Natural killer cell (primary cell): ENCODE results near the gene TSPAN1. TPM values are rescaled to one million over a fixed set of nuclear protein-coding genes. Genes with fewer than 3 reads are reported as not detected.

Experiments
- ATAC-seq, 3 donors: fragments of 150-1000 bp in 2 of 3; fragments of 200-7000 bp in 1 of 3; cut with Tn5 transposase; 1 replicate in 1 of 3; 2 replicates in 2 of 3; pipeline ENCODE4 v1.10.0; 2021; ENCODE audit warnings: mild to moderate bottlenecking in 2 of 3, moderate library complexity in 2 of 3
- DNase-seq, 2 donors: peaks; one replicate each; pipeline versions ENCODE4 v3.0.0 to v3.0.0-alpha.2; 2013 to 2021; ENCODE audit warnings: mixed read lengths in 1 of 2
- H3K27ac ChIP-seq: one replicate; pipeline ENCODE4 v1.5.1; 2013; ENCODE audit warnings: mild to moderate bottlenecking, low read length
- H3K27me3 ChIP-seq: one replicate; pipeline ENCODE4 v1.6.1; 2013; ENCODE audit warnings: low read length; ENCODE audit not compliant: control insufficient read depth, insufficient read depth
- H3K36me3 ChIP-seq: one replicate; pipeline ENCODE4 v1.6.1; 2013; ENCODE audit warnings: low read length; ENCODE audit not compliant: control insufficient read depth, insufficient read depth
- H3K4me1 ChIP-seq: one replicate; pipeline ENCODE4 v1.6.1; 2013; ENCODE audit warnings: low read length; ENCODE audit not compliant: control insufficient read depth, insufficient read depth
- H3K4me3 ChIP-seq: one replicate; pipeline ENCODE4 v1.5.1; 2013; ENCODE audit warnings: low read length
- H3K9me3 ChIP-seq: one replicate; pipeline ENCODE4 v1.6.1; 2013; ENCODE audit warnings: low read length; ENCODE audit not compliant: control insufficient read depth, insufficient read depth
- H3K27ac Mint-ChIP-seq, 2 donors: one replicate each; pipeline ENCODE4 v1.8.0; 2022; ENCODE audit warnings: mild to moderate bottlenecking in 2 of 2, mixed read lengths in 2 of 2, moderate library complexity in 1 of 2
- H3K27me3 Mint-ChIP-seq, 2 donors: one replicate each; pipeline ENCODE4 v1.8.0; 2022; ENCODE audit warnings: low read depth in 2 of 2, mixed read lengths in 2 of 2
- H3K36me3 Mint-ChIP-seq: one replicate; pipeline ENCODE4 v1.8.0; 2022; ENCODE audit warnings: mixed read lengths
- H3K4me1 Mint-ChIP-seq, 2 donors: one replicate each; pipeline ENCODE4 v1.8.0; 2022; ENCODE audit warnings: mixed read lengths in 2 of 2
- H3K4me3 Mint-ChIP-seq: one replicate; pipeline ENCODE4 v1.8.0; 2022; ENCODE audit warnings: mild to moderate bottlenecking, moderate library complexity, mixed read lengths
- H3K9me3 Mint-ChIP-seq, 2 donors: one replicate each; pipeline ENCODE4 v1.8.0; 2022; ENCODE audit warnings: mixed read lengths in 2 of 2
- CTCF ChIP-seq: fragments of 200-600 bp; IDR thresholded peaks from one replicate; pipeline ENCODE4 v1.8.0; 2022; ENCODE audit warnings: antibody characterized with exemption
- WGBS: methylation state at CpG from one replicate; pipeline ENCODE4 v1.1.7; 2013; ENCODE audit warnings: missing lambda C conversion rate; ENCODE audit not compliant: insufficient coverage; 5-methylcytosine and 5-hydroxymethylcytosine counted together
- intact Hi-C: fragments of 100-400 bp; cut with micrococcal nuclease; formaldehyde crosslinking; loops from one replicate; pipeline ENCODE4 v1.14.2; 2022
- total RNA-seq, 4 donors: library from RNA; stranded (reverse); fragments of 120-200 nt in 1 of 4; gene quantifications; one replicate each; pipeline versions ENCODE4 v1.2.3 to v1.2.4, GENCODE V29; 2013 to 2022

Gene TSPAN1
- total RNA-seq, 3 donors from 2014 or later (not counting 1 experiment from before 2014, with no cell fraction given) = not detected

- H3K27ac Mint-ChIP-seq = no peak overlapping the region
- no peaks in the 10 kb centered on the region for H3K9me3 Mint-ChIP-seq
- intact Hi-C loops = loop anchor here (1.0 to 2.0 kb wide), 2 partner anchors 43 to 142 kb away; no protein-coding TSS in a partner anchor
- ATAC-seq (peak; percentile 68 to 72 (median 68)), DNase-seq (peak; percentile 56 to 85)
- peaks cover 8% of the 10 kb centered on the region in 2 donors for H3K4me1 Mint-ChIP-seq
- H3K36me3 Mint-ChIP-seq = no peaks in the 10 kb centered on the region
- Histone ChIP-seq H3K4me1 (peaks cover 14% of the 10 kb centered on the region), H3K36me3 (no peaks in the 10 kb centered on the region), H3K27ac (no peak overlapping the region), H3K27me3 (no peaks in the 10 kb centered on the region), H3K4me3 (no peak overlapping the region), H3K9me3 (no peaks in the 10 kb centered on the region)
- TF ChIP-seq CTCF = peak; percentile 90
- WGBS = 16% methylated on average over 10 of the region's 10 CpGs
- H3K27me3 Mint-ChIP-seq = no peaks in the 10 kb centered on the region
- H3K4me3 Mint-ChIP-seq = no peak overlapping the region
Measured at GRCh38 chr1:46179138-46180081, 4.5 kb downstream of the TSPAN1 start.

- 65% methylated on average over 9 of the region's 12 CpGs for WGBS
- H3K27ac Mint-ChIP-seq = no peak overlapping the region
- no peak overlapping the region for H3K27ac ChIP-seq
- H3K9me3 Mint-ChIP-seq = no peaks in the 10 kb centered on the region
- H3K4me1 Mint-ChIP-seq = peaks cover 15 to 16% of the 10 kb centered on the region in 2 donors
- H3K36me3 ChIP-seq = no peaks in the 10 kb centered on the region
- no peaks in the 10 kb centered on the region for H3K36me3 Mint-ChIP-seq
- H3K27me3 ChIP-seq = no peaks in the 10 kb centered on the region
- no peak overlapping the region for H3K4me3 ChIP-seq
- H3K4me1 ChIP-seq = peaks cover 21% of the 10 kb centered on the region
- intact Hi-C loops = no loop called here
- no peak for TF ChIP-seq CTCF
- ATAC-seq = no peak
- H3K4me3 Mint-ChIP-seq = no peak overlapping the region
- no peaks in the 10 kb centered on the region for H3K27me3 Mint-ChIP-seq
- H3K9me3 ChIP-seq = no peaks in the 10 kb centered on the region
- DNase-seq = no peak
Measured at GRCh38 chr1:46180082-46180616, 5.3 kb downstream of the TSPAN1 start.

- WGBS = 79% methylated on average over 9 of the region's 10 CpGs
- intact Hi-C loops = no loop called here
- TF ChIP-seq CTCF = no peak
- DNase-seq (no peak), ATAC-seq (no peak)
- Mint-ChIP-seq H3K27ac (no peak overlapping the region), H3K36me3 (no peaks in the 10 kb centered on the region), H3K4me3 (no peak overlapping the region), H3K4me1 (peaks cover 17 to 22% of the 10 kb centered on the region in 2 donors), H3K27me3 (no peaks in the 10 kb centered on the region), H3K9me3 (no peaks in the 10 kb centered on the region)
- Histone ChIP-seq H3K27me3 (no peaks in the 10 kb centered on the region), H3K4me3 (no peak overlapping the region), H3K27ac (no peak overlapping the region), H3K36me3 (no peaks in the 10 kb centered on the region), H3K4me1 (peaks cover 22% of the 10 kb centered on the region), H3K9me3 (no peaks in the 10 kb centered on the region)
Measured at GRCh38 chr1:46181343-46182260, 6.7 kb downstream of the TSPAN1 start.
